ENCODE measurements around the gene CASP10. TPM values are rescaled to one million over a fixed set of nuclear protein-coding genes. Genes with fewer than 3 reads are reported as not detected.

The CASP10 gene, protein sequence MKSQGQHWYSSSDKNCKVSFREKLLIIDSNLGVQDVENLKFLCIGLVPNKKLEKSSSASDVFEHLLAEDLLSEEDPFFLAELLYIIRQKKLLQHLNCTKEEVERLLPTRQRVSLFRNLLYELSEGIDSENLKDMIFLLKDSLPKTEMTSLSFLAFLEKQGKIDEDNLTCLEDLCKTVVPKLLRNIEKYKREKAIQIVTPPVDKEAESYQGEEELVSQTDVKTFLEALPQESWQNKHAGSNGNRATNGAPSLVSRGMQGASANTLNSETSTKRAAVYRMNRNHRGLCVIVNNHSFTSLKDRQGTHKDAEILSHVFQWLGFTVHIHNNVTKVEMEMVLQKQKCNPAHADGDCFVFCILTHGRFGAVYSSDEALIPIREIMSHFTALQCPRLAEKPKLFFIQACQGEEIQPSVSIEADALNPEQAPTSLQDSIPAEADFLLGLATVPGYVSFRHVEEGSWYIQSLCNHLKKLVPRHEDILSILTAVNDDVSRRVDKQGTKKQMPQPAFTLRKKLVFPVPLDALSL
- 0.88 and 2.2 TPM in 2 replicates for total RNA-seq

DNA sequence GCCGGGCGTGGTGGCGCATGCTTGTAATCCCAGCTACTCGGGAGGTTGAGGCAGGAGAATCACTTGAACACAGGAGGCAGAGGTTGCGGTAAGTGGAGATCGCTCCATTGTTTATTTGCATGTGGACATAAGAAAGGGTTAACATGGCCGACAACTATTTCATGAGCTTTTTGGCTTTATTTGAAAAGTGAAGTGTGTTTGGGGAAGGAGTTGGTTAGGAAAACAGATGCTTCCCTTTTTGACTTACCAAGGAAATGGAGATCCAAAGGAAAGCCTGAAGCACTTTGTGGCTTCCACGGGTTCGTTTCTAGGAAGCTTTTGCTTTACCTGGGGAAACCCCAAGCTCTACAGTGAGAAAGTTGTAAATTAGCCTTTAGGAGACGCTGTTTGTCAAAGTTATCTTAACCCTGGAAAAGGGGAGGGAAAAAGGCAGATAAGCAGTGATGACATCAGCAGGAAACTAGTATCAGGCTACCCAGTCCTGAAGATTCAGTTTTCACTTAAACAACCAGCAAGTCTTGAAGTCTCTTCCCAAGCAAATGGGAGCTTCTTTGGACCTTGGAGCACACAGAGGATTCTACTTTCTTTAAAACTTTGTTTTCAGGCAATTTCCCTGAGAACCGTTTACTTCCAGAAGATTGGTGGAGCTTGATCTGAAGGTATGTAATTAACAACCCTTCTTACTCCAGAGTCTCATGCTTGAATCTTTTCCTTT lies at the start of gene CASP10:
Gene CASP10, plus strand, starts transcription at position 492 of the 715 bp plus-strand sequence. CDS start 2,637 bp downstream, outside the sequence.

DNA sequence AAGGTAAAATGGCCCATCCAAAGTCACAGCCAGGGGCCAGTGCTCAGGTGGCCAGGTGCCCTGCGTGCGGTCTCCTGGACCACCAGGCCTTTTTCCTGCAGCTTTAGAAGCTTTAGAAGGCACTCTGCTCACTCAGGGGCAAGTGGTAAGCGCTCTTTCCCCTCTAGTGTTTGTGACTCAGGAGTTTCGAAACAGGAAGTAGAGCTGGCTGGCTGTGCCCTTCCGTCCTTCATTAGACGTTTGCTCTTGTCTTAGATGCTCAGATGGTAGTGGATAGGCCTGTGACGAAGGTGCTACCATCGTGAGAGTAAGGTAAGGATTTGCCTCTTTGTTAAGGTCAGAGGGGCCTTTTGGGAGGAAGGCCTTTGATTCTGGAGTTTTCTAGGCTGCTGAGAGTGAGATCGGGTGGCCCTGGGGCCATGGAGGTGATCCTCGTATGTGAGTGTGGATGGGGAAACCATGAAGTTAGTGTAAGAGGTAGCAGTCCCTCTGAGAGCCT lies 77.4 kb downstream of the CASP10 start, which contains the start of gene CASP8:
Gene CASP8, plus strand, starts transcription at position 235 of the 499 bp plus-strand sequence. CDS start 5,951 bp downstream, outside the sequence.

Other genes starting within 250 kb of the CASP10 start
- 8.0 and 10.7 TPM in 2 replicates for gene ORC2, start 219.5 kb upstream of the CASP10 start, total RNA-seq
- gene HYCC2, start 111.5 kb upstream of the CASP10 start, total RNA-seq: 2.7 and 4.2 TPM in 2 replicates
- gene NDUFB3, start 111.1 kb upstream of the CASP10 start, total RNA-seq: 60.0 and 66.7 TPM in 2 replicates
- 23.7 and 62.8 TPM in 2 replicates for gene CFLAR, start 67.0 kb upstream of the CASP10 start, total RNA-seq
- gene CASP8, start 77.4 kb downstream of the CASP10 start, total RNA-seq: 11.4 and 17.6 TPM in 2 replicates
- 0.32 TPM in 1 of 2 replicates, not detected in the other for gene FLACC1, start 174.2 kb downstream of the CASP10 start, total RNA-seq

Measured in epithelial cell of alveolus of lung (primary cell).